GM23248 (cell line): Measurements from ENCODE around the gene SLC6A1.

Experiments used
- EZH2 ChIP-seq: fragments of 200-600 bp; sonication (generic); IDR thresholded peaks from 2 replicates; pipeline ENCODE4 v1.6.1; 2018; ENCODE audit warnings: antibody characterized with exemption, mild to moderate bottlenecking; ENCODE audit not compliant: insufficient read depth, poor library complexity, severe bottlenecking
- EZH2phosphoT487 ChIP-seq: fragments of 200-600 bp; sonication (generic); IDR thresholded peaks from 2 replicates; pipeline ENCODE4 v1.6.1; 2018; ENCODE audit warnings: antibody characterized with exemption, moderate library complexity, mild to moderate bottlenecking, low read depth; ENCODE audit not compliant: insufficient read depth

DNA sequence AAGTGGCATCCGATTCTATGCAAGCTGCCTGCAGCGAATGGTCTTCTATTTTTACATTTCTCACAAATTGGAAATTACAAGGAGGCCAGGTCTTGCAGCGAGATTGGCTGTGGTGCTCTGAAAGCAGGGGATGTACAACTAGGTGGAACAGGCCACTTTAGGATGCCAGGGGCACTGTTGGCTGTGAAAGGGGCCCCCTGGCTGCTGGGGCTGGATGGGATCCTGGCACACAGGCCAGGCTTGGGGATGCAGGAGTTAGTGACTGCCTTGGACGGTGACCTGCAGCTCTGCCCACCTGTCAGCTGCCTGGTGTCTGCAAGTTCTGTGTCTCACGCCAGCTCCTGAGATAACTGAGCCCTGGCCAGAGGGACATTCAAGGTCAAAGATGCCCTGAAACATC lies 4.6 kb downstream of the SLC6A1 start:
- no peak for TF ChIP-seq EZH2phosphoT487
- no peak for TF ChIP-seq EZH2
